Measurements from ENCODE around the gene PSMG1. TPM values are rescaled to one million over a fixed set of nuclear protein-coding genes. Genes with fewer than 3 reads are reported as not detected.
A peak's percentile ranks its signal among the peaks of the same experiment; 100 is the strongest.

Gene PSMG1, protein sequence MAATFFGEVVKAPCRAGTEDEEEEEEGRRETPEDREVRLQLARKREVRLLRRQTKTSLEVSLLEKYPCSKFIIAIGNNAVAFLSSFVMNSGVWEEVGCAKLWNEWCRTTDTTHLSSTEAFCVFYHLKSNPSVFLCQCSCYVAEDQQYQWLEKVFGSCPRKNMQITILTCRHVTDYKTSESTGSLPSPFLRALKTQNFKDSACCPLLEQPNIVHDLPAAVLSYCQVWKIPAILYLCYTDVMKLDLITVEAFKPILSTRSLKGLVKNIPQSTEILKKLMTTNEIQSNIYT
- total RNA-seq (2011; cell fraction: chromatin; rRNA removed; ENCODE audit: low replicate concordance): 31.2 and 55.3 TPM in 2 replicates
- 26.8 and 29.9 TPM in 2 replicates for total RNA-seq (2011; cell fraction: nucleolus; rRNA removed)
- total RNA-seq (2011; cell fraction: nucleoplasm; rRNA removed): 37.0 and 42.7 TPM in 2 replicates
- total RNA-seq (2014; rRNA removed): 255 and 285 TPM in 2 replicates
- total RNA-seq (2014; rRNA removed; fragmentation: Illumina TruSeq; extraction: Trizol): 328 and 358 TPM in 2 replicates
- 335 and 358 TPM in 2 replicates for total RNA-seq (2015; rRNA removed; fragmentation: Illumina TruSeq; extraction: Trizol)
- 234 and 247 TPM in 2 replicates for total RNA-seq (2021)
- polyA plus RNA-seq (2011; rRNA removed): 192 and 328 TPM in 2 replicates
- 123 and 150 TPM in 2 replicates for polyA plus RNA-seq (2011; cell fraction: cytosol; rRNA removed)
- 65.8 and 83.7 TPM in 2 replicates for polyA plus RNA-seq (2011; cell fraction: nucleus; rRNA removed)
- 199 and 249 TPM in 2 replicates for polyA plus RNA-seq (2012)
- 380 and 427 TPM in 2 replicates for polyA plus RNA-seq (2014; fragmentation: Illumina TruSeq; extraction: Trizol)
- 10 to 100 TPM; 54.5 to 88.1 TPM for polyA plus RNA-seq (2014; fragmentation: Nextera tagmentation; extraction: Ambion mirVana)
- polyA plus RNA-seq (2014; rRNA removed): 362 and 383 TPM in 2 replicates
- polyA minus RNA-seq (2011; rRNA and poly(A)+ RNA removed): 112 and 114 TPM in 2 replicates
- 43.6 and 73.7 TPM in 2 replicates for polyA minus RNA-seq (2011; cell fraction: cytosol; rRNA and poly(A)+ RNA removed)
- 22.2 and 30.8 TPM in 2 replicates for polyA minus RNA-seq (2011; cell fraction: nucleus; rRNA and poly(A)+ RNA removed)
- Bru-seq, nascent RNA: percentile 98 among the genes with signal in this experiment
- BruChase-seq, experiment 1, labeled RNA remaining after a 2-hour chase: percentile 98 among the genes with signal in this experiment
- percentile 95 among the genes with signal in this experiment for BruChase-seq, experiment 2, labeled RNA remaining after a 6-hour chase
- long read RNA-seq, experiment 1, transcript PSMG1-203 (7 exons, 959 nt): minor isoform, 12 of 460 reads
- long read RNA-seq, experiment 1, transcript PSMG1-205 (3 exons, 716 nt): minor isoform, 6 of 460 reads
- long read RNA-seq, experiment 1, transcript PSMG1-201 (7 exons, 2,154 nt): major isoform, 332 of 460 reads
- long read RNA-seq, experiment 1, transcript PSMG1-202 (6 exons, 907 nt): minor isoform, 60 of 460 reads
- long read RNA-seq, experiment 1, partial matches to known transcripts: 10 of 460 reads
- long read RNA-seq, experiment 1, other reads (novel, unspliced or antisense): 37 of 460 reads
- long read RNA-seq, experiment 2, transcript PSMG1-205 (3 exons, 716 nt): minor isoform, 9 of 291 reads
- long read RNA-seq, experiment 2, transcript PSMG1-201 (7 exons, 2,154 nt): major isoform, 176 of 291 reads
- long read RNA-seq, experiment 2, transcript PSMG1-202 (6 exons, 907 nt): minor isoform, 30 of 291 reads
- long read RNA-seq, experiment 2, partial matches to known transcripts: 28 of 291 reads
- long read RNA-seq, experiment 2, other reads (novel, unspliced or antisense): 45 of 291 reads
- long read RNA-seq, experiment 3, transcript PSMG1-201 (7 exons, 2,154 nt): major isoform, 180 of 232 reads
- long read RNA-seq, experiment 3, transcript PSMG1-202 (6 exons, 907 nt): minor isoform, 17 of 232 reads
- long read RNA-seq, experiment 3, partial matches to known transcripts: 5 of 232 reads
- long read RNA-seq, experiment 3, other reads (novel, unspliced or antisense): 21 of 232 reads

DNA sequence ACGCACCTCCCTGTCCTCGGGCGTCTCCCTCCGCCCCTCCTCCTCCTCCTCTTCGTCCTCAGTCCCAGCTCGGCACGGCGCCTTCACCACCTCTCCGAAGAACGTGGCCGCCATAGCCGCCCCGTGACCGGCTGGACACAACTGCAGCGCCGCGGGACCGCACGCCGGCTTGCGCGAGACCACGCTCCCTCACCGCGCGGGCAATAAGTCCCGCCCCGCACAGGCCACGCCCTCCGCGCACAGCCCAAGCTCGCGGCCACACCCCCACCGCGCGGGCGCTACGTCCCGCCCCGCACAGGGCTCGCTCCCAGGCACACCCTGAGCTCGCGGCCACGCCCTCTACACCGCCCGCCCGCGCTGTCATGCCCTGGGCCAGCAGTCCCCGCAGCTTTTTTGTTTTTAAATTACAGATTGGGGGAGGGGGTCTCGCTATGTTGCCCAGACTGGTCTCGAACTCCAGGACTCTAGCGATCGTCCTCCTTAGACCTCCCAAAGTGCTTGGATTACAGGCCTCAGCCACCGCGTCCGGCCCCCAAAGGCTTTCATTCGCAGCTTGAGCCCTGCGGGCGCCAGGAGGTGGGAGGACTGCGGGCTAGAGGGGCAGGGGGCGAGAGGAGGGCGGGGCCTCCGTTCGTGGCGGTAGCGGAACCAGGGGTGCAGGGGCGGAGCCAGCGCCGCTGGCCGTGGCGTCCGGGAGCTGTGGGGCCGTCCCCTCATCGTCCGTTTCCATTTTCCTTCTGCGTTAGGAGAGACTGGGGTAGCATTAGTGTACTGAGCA, at the start of gene PSMG1:
Gene PSMG1 (minus strand): TSS at position 180 of the 778 bp plus-strand sequence. CDS start 66 bp downstream, at position 114.
- FAIRE-seq: peak; percentile 79
- H4K20me1 ChIP-seq (replicated peaks; ENCODE audit: control insufficient read depth, insufficient read depth, low read length): no peaks in the 10 kb centered on the region; the same call in 1 of the 2 replicates
- H3K4me1 ChIP-seq (replicated peaks in 1 of 2; ENCODE audit: control insufficient read depth in 2 of 2, insufficient read depth in 2 of 2, low read length in 2 of 2): peaks cover 8 to 11% of the 10 kb centered on the region in 2 experiments; a peak in 4 of 5 replicates
- no TSS peak for BruUV-seq (replicated peaks)
- H3K27me3 ChIP-seq (ENCODE audit: control insufficient read depth in 2 of 2, insufficient read depth in 2 of 2, low read length in 2 of 2): no peaks in the 10 kb centered on the region
- H3K36me3 ChIP-seq (ENCODE audit: control insufficient read depth, insufficient read depth, low read length): peaks cover 32% of the 10 kb centered on the region
- ChIA-PET POLR2A (interaction anchor here (0.5 to 2.6 kb wide), 28 partner anchors 9 to 483 kb away, joined by 3 to 19 read pairs (median 4); partner anchors contain the start of gene HMGN1), CTCF (ENCODE audit: low intra/inter-chr PET ratio) (no interaction called here)
- no peaks in the 10 kb centered on the region for H3K9me1 ChIP-seq (ENCODE audit: control insufficient read depth, insufficient read depth, low read length)
- H3K4me3 ChIP-seq: peak within 1 kb of the TSS; percentile 82
- peak within 1 kb of the TSS; percentile 93 for H3K27ac ChIP-seq (ENCODE audit: extremely low read depth, low read depth, low read length)
- intact Hi-C loops (cut with micrococcal nuclease): loop anchor here (5.0 to 10.0 kb wide), 3 partner anchors 131 to 259 kb away; partner anchors contain the start of gene BRWD1
- peak within 1 kb of the TSS; percentile 95 to 100 for H3K9ac ChIP-seq (ENCODE audit: insufficient read depth in 1 of 2, low read depth in 2 of 2, low read length in 2 of 2)
- peak within 1 kb of the TSS; percentile 92 for H3K4me2 ChIP-seq (ENCODE audit: insufficient read depth, low read length)
- WGBS (ENCODE audit: insufficient coverage, low coverage, missing lambda C conversion rate): 1% methylated on average over 58 of the region's 76 CpGs
- in situ Hi-C loops (cut with MboI): no loop called here
- H2AFZ ChIP-seq (ENCODE audit: low read depth, low read length): peak within 1 kb of the TSS; percentile 90
- peak; percentile 95 to 99 (median 96) for DNase-seq (ENCODE audit: extremely low read depth in 1 of 4, low spot score in 3 of 4)
- H3K79me2 ChIP-seq (ENCODE audit: control insufficient read depth, insufficient read depth, low read length): peaks cover 60% of the 10 kb centered on the region
- peak; percentile 92 for ATAC-seq
- no peaks in the 10 kb centered on the region for H3K9me3 ChIP-seq (replicated peaks; ENCODE audit: control insufficient read depth, insufficient read depth, low read depth, low read length)
- TF ChIP-seq ZNF232 (CRISPR knock-in tag; IDR thresholded peaks at IDR 0.05): 0 out of 2 replicates have a peak, but pooled peaks have one; percentile 23
- peak; percentile 81; the same call in 1 of the 2 replicates for TF ChIP-seq KAT7 (CRISPR knock-in tag; IDR thresholded peaks at IDR 0.05; ENCODE audit: borderline replicate concordance)
- TF ChIP-seq ELF1 (tag; IDR thresholded peaks at IDR 0.05): no peak; the same call in 1 of the 2 replicates
- peak; percentile 71 for TF ChIP-seq PHF8 (IDR thresholded peaks at IDR 0.05; ENCODE audit: borderline replicate concordance, low read length)
- no peak for TF ChIP-seq FIP1L1 (IDR thresholded peaks at IDR 0.05; ENCODE audit: low read depth, low read length, poor library complexity, severe bottlenecking)
- TF ChIP-seq ZNF143 (CRISPR knock-in tag; IDR thresholded peaks at IDR 0.05): no peak
- TF ChIP-seq NFIX (CRISPR knock-in tag; IDR thresholded peaks at IDR 0.05; ENCODE audit: low read depth): no peak
- TF ChIP-seq ZNF586 (CRISPR knock-in tag; conservative IDR thresholded peaks at IDR 0.05): no peak
- 0 out of 2 replicates have a peak, but pooled peaks have one; percentile 22 for TF ChIP-seq ZKSCAN1 (IDR thresholded peaks at IDR 0.05; ENCODE audit: low read depth, low read length)
- TF ChIP-seq CBFA2T2 (conservative IDR thresholded peaks at IDR 0.05): no peak
- TF ChIP-seq ELK1 (CRISPR knock-in tag; IDR thresholded peaks at IDR 0.05): no peak
- TF ChIP-seq KDM2B (CRISPR knock-in tag; IDR thresholded peaks at IDR 0.05): peak; percentile 70; the same call in 1 of the 2 replicates
- peak; percentile 88 for TF ChIP-seq GABPB2 (CRISPR knock-in tag; conservative IDR thresholded peaks at IDR 0.05)
